ENCODE results near the gene PSME2.

DNA sequence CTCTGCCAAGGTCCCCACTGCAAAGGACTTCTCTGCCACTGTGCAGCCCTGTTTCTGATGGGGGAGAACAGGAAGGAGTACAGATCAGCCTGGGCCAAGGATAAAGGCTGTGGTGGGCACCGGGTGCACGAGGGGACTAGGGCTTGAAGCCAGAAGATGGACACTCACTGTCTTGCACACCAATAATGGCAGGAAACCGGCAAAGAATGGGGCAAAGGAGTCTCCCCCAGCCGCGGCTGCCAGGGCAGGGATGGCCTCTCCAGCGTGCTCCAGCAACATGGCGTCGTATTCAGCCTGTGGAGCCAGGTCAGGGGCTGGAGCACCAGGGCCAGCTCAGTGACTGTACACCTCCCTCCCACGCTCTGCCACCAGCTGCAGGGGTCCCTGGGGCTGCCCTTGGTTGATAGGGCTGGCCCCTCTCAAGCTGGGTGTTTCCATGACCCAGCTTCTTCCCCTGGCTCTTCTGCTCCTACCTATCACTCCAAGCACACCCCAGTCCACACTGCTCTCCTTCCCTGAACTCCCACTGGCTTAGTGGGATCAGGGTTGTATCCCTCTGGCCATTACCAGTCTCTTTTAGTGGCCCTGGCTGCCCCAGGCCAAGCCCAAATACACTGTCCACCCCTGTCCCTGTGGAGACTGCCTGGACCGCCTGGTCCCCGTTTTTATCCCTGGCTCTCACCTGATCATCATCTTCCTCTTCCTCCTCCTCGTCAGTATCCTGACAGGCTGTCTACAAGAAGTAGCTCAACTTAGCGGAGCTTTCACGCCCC lies 35.9 kb upstream of the PSME2 start:
- TF ChIP-seq, protein P1, sequence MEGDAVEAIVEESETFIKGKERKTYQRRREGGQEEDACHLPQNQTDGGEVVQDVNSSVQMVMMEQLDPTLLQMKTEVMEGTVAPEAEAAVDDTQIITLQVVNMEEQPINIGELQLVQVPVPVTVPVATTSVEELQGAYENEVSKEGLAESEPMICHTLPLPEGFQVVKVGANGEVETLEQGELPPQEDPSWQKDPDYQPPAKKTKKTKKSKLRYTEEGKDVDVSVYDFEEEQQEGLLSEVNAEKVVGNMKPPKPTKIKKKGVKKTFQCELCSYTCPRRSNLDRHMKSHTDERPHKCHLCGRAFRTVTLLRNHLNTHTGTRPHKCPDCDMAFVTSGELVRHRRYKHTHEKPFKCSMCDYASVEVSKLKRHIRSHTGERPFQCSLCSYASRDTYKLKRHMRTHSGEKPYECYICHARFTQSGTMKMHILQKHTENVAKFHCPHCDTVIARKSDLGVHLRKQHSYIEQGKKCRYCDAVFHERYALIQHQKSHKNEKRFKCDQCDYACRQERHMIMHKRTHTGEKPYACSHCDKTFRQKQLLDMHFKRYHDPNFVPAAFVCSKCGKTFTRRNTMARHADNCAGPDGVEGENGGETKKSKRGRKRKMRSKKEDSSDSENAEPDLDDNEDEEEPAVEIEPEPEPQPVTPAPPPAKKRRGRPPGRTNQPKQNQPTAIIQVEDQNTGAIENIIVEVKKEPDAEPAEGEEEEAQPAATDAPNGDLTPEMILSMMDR (IDR thresholded peaks at IDR 0.05; ENCODE audit: extremely low read depth in 1 of 2, insufficient read depth in 1 of 2, low read depth in 1 of 2, low read length in 2 of 2) = no peak
- TF ChIP-seq POLR2A (IDR thresholded peaks at IDR 0.05; ENCODE audit: low read depth, low read length) = no peak
- no peak for TF ChIP-seq POLR2AphosphoS5 (IDR thresholded peaks at IDR 0.05; ENCODE audit: insufficient read depth, low read depth, low read length)
- TF ChIP-seq, protein P2, sequence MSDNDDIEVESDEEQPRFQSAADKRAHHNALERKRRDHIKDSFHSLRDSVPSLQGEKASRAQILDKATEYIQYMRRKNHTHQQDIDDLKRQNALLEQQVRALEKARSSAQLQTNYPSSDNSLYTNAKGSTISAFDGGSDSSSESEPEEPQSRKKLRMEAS (IDR thresholded peaks at IDR 0.05; ENCODE audit: insufficient read depth, insufficient read length) = no peak
